ENCODE measurements around the gene ZNF398. TPM values are rescaled to one million over a fixed set of nuclear protein-coding genes. Genes with fewer than 3 reads are reported as not detected.

The ZNF398 gene
- polyA plus RNA-seq, 1 donor from 2014 or later, result 8.6 TPM

Small RNA genes within 50 kb of the gene (small RNA-seq; reads per million reads assigned to genes)
- 0 reads per million in 3 experiments for gene AC004890.1
- 0 to 0.73 (median 0.39) reads per million in 3 experiments for gene RN7SL521P

Other genes with a start within 250 kb of the ZNF398 start
- gene PDIA4, start 118.9 kb upstream of the ZNF398 start, polyA plus RNA-seq, result 41.8 and 45.6 TPM in 2 replicates
- gene ZNF786, start 56.7 kb upstream of the ZNF398 start, polyA plus RNA-seq, result 7.8 and 8.2 TPM in 2 replicates
- 5.1 and 6.8 TPM in 2 replicates for gene ZNF425, start 21.1 kb upstream of the ZNF398 start, polyA plus RNA-seq
- gene ZNF282, start 48.1 kb downstream of the ZNF398 start, polyA plus RNA-seq, result 17.7 and 23.3 TPM in 2 replicates
- gene ZNF212, start 92.2 kb downstream of the ZNF398 start, polyA plus RNA-seq, result 10.4 and 12.2 TPM in 2 replicates
- gene ZNF783, start 114.7 kb downstream of the ZNF398 start, polyA plus RNA-seq, result 23.9 and 28.6 TPM in 2 replicates